ENCODE results near the gene KCNT2.

DNA sequence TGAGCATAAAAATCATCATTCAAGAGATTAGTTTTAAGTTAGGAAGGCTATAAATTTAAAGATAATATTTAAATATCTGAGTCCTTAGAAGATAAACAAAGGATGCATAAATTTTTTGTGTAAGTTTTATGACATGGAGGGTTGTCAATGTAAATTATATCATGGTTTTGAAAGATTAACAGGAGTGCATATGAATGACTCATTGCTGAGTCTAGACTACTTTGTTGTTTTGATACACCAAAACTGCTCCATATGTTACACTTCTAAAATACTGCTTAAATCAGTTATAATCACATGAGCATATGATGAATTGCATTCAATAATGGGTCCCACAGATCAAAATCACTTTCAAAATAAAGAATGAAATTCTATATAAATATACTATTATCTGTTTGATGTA, 312.5 kb downstream of the KCNT2 start:
- no peak for TF ChIP-seq EGR1 (IDR thresholded peaks at IDR 0.05; ENCODE audit: low read depth in 2 of 2)
- no peak for TF ChIP-seq CTCF (IDR thresholded peaks at IDR 0.05; ENCODE audit: low read depth, low read length, missing input control)
- TF ChIP-seq SP1 (IDR thresholded peaks at IDR 0.05), result no peak
- no peak for TF ChIP-seq RAD21 (IDR thresholded peaks at IDR 0.05)
- TF ChIP-seq REST (IDR thresholded peaks at IDR 0.05), result no peak
- TF ChIP-seq FOXA1 (IDR thresholded peaks at IDR 0.05), result no peak
- no peak for TF ChIP-seq YY1 (IDR thresholded peaks at IDR 0.05)
- TF ChIP-seq HNF4A (conservative IDR thresholded peaks at IDR 0.05), result no peak
- TF ChIP-seq RXRA (IDR thresholded peaks at IDR 0.05), result no peak
- TF ChIP-seq, protein P1, sequence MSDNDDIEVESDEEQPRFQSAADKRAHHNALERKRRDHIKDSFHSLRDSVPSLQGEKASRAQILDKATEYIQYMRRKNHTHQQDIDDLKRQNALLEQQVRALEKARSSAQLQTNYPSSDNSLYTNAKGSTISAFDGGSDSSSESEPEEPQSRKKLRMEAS (IDR thresholded peaks at IDR 0.05), result no peak
- TF ChIP-seq, protein P2, sequence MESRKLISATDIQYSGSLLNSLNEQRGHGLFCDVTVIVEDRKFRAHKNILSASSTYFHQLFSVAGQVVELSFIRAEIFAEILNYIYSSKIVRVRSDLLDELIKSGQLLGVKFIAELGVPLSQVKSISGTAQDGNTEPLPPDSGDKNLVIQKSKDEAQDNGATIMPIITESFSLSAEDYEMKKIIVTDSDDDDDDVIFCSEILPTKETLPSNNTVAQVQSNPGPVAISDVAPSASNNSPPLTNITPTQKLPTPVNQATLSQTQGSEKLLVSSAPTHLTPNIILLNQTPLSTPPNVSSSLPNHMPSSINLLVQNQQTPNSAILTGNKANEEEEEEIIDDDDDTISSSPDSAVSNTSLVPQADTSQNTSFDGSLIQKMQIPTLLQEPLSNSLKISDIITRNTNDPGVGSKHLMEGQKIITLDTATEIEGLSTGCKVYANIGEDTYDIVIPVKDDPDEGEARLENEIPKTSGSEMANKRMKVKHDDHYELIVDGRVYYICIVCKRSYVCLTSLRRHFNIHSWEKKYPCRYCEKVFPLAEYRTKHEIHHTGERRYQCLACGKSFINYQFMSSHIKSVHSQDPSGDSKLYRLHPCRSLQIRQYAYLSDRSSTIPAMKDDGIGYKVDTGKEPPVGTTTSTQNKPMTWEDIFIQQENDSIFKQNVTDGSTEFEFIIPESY (IDR thresholded peaks at IDR 0.05), result no peak
- TF ChIP-seq TAF1 (conservative IDR thresholded peaks at IDR 0.05), result no peak
- no peak for TF ChIP-seq JUND (IDR thresholded peaks at IDR 0.05)
- TF ChIP-seq, protein P3, sequence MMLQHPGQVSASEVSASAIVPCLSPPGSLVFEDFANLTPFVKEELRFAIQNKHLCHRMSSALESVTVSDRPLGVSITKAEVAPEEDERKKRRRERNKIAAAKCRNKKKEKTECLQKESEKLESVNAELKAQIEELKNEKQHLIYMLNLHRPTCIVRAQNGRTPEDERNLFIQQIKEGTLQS (IDR thresholded peaks at IDR 0.05), result no peak

Data from liver (tissue), 3 donors.